Endothelial cell of umbilical vein (primary cell): ENCODE results near the gene ASS1. TPM values are rescaled to one million over a fixed set of nuclear protein-coding genes. Genes with fewer than 3 reads are reported as not detected.

Source experiments
- BruUV-seq: library from RNA; stranded (reverse); fragments of 400-500 nt; replicated peaks from 2 replicates; lab custom pipeline; 2021; lab: Mats Ljungman, UMichigan
- CTCF ChIA-PET: fragments of 300-600, 350-600 bp; sonication (Branson Sonifier 250); formaldehyde crosslinking; loops from one replicate; lab custom pipeline; 2021; ENCODE audit warnings: antibody characterized with exemption, inconsistent platforms; lab: Charles Lee
- POLR2A ChIA-PET: fragments of 300-600, 350-600 bp; sonication (Branson Sonifier 250); formaldehyde crosslinking; loops from one replicate; lab custom pipeline; 2021; ENCODE audit warnings: antibody characterized with exemption, inconsistent platforms; lab: Charles Lee
- DNase-seq: peaks from one replicate; pipeline ENCODE4 v3.0.0-alpha.2; 2011; ENCODE audit warnings: low read depth, low spot score
- FAIRE-seq: peaks from 2 replicates; lab custom pipeline; 2011; peaks lifted over from hg19 to GRCh38; lab: Jason Lieb, UNC
- H2AFZ ChIP-seq: 2 replicates; pipeline ENCODE4 v1.6.0; 2012; ENCODE audit warnings: low read depth, low read length, control low read depth, inconsistent platforms
- H3K27ac ChIP-seq: 2 replicates; pipeline ENCODE4 v1.5.1; 2011; ENCODE audit warnings: low read depth, mild to moderate bottlenecking, control low read depth, low read length, moderate library complexity; ENCODE audit not compliant: insufficient read depth
- H3K27me3 ChIP-seq, 2 experiments: 2 replicates each; pipeline versions ENCODE4 v1.6.0 to v1.6.1; 2011; ENCODE audit warnings: low read length in 2 of 2, mixed read lengths in 1 of 2; ENCODE audit not compliant: control insufficient read depth in 2 of 2, insufficient read depth in 2 of 2
- H3K36me3 ChIP-seq, 2 experiments: 2 replicates in 1 of 2; 3 replicates in 1 of 2; pipeline ENCODE4 v1.5.1; 2011; ENCODE audit warnings: low read length in 2 of 2, mild to moderate bottlenecking in 1 of 2, moderate library complexity in 1 of 2; ENCODE audit not compliant: control insufficient read depth in 2 of 2, insufficient read depth in 2 of 2; ENCODE audit errors: extremely low read depth in 1 of 2
- H3K4me1 ChIP-seq: 3 replicates; pipeline ENCODE4 v1.5.1; 2011; ENCODE audit warnings: mild to moderate bottlenecking, low read length; ENCODE audit not compliant: control insufficient read depth, insufficient read depth; ENCODE audit errors: extremely low read depth
- H3K4me2 ChIP-seq: 2 replicates; pipeline ENCODE4 v1.6.1; 2011; ENCODE audit warnings: low read length, control low read depth, mixed read lengths; ENCODE audit not compliant: insufficient read depth
- H3K4me3 ChIP-seq, 3 experiments: fragments of 200-600 bp in 1 of 3; sonication (generic), shearing (Covaris generic) in 1 of 3; replicated peaks in 1 of 3; 2 replicates each; pipeline ENCODE4 v1.5.1; 2011 to 2016; ENCODE audit warnings: control low read depth in 3 of 3, low read length in 3 of 3, mild to moderate bottlenecking in 2 of 3, inconsistent platforms in 1 of 3, low read depth in 1 of 3, moderate library complexity in 1 of 3; ENCODE audit not compliant: insufficient read depth in 1 of 3
- H3K79me2 ChIP-seq: 2 replicates; pipeline ENCODE4 v1.6.0; 2012; ENCODE audit warnings: low read length, inconsistent platforms; ENCODE audit not compliant: control insufficient read depth, insufficient read depth
- H3K9ac ChIP-seq: replicated peaks from 2 replicates; pipeline ENCODE3; 2011; ENCODE audit warnings: low read length, control low read depth; ENCODE audit not compliant: insufficient read depth; ENCODE audit errors: extremely low read depth
- H3K9me1 ChIP-seq: replicated peaks from 3 replicates; pipeline ENCODE4 v1.6.0; 2011; ENCODE audit warnings: mild to moderate bottlenecking, low read length; ENCODE audit not compliant: control insufficient read depth, insufficient read depth; ENCODE audit errors: extremely low read depth
- H3K9me3 ChIP-seq: replicated peaks from 2 replicates; pipeline ENCODE4 v1.5.1; 2012; ENCODE audit warnings: low read length, inconsistent platforms; ENCODE audit not compliant: control insufficient read depth, insufficient read depth
- H4K20me1 ChIP-seq: replicated peaks from 2 replicates; pipeline ENCODE3; 2011; ENCODE audit warnings: mild to moderate bottlenecking, low read length; ENCODE audit not compliant: control insufficient read depth, insufficient read depth; ENCODE audit errors: extremely low read depth
- EZH2 ChIP-seq: IDR thresholded peaks from 2 replicates; pipeline ENCODE4 v1.6.1; 2012; ENCODE audit warnings: borderline replicate concordance, low read depth, mild to moderate bottlenecking, moderate library complexity, low read length, inconsistent platforms; ENCODE audit not compliant: severe bottlenecking
- FOS ChIP-seq: IDR thresholded peaks from 2 replicates; pipeline ENCODE4 v1.6.1; 2011; ENCODE audit warnings: mild to moderate bottlenecking, low read length, moderate library complexity, borderline replicate concordance; ENCODE audit not compliant: insufficient read depth
- GATA2 ChIP-seq: IDR thresholded peaks from 2 replicates; pipeline ENCODE4 v1.7.0; 2011; ENCODE audit warnings: low read depth, mild to moderate bottlenecking, moderate library complexity, mixed read lengths, low read length; ENCODE audit not compliant: insufficient read length, insufficient read depth
- JUN ChIP-seq: IDR thresholded peaks from 2 replicates; pipeline ENCODE4 v1.6.1; 2011; ENCODE audit warnings: borderline replicate concordance, low read depth; ENCODE audit not compliant: insufficient read length, insufficient read depth
- MAX ChIP-seq: IDR thresholded peaks from 2 replicates; pipeline ENCODE4 v1.6.1; 2011; ENCODE audit not compliant: insufficient read depth, insufficient read length
- MYC ChIP-seq: IDR thresholded peaks from one replicate; pipeline ENCODE4 v1.6.1; 2011; ENCODE audit warnings: mild to moderate bottlenecking, low read depth, low read length
- POLR2A ChIP-seq: IDR thresholded peaks from 2 replicates; pipeline ENCODE4 v1.6.1; 2012; ENCODE audit warnings: low read depth, mild to moderate bottlenecking, control low read depth, low read length
- POLR2AphosphoS5 ChIP-seq: IDR thresholded peaks from 2 replicates; pipeline ENCODE4 v1.6.1; 2012; ENCODE audit warnings: low read depth, mild to moderate bottlenecking, control low read depth, low read length, moderate library complexity; ENCODE audit not compliant: insufficient read depth
- dilution Hi-C: fragments of 300-500 bp; cut with MboI; formaldehyde crosslinking; loops from one replicate; pipeline ENCODE4 v1.15.0; 2019; ENCODE audit warnings: low sequenced_read_pairs; ENCODE audit not compliant: extremely low pct_ligation_motif_present
- intact Hi-C: fragments of 100-400 bp; cut with micrococcal nuclease; formaldehyde crosslinking; loops from one replicate; pipeline ENCODE4 v1.10.0; 2022
- polyA plus RNA-seq, 4 experiments: library from polyadenylated mRNA; depleted of rRNA in 3 of 4; stranded (reverse) in 3 of 4; unstranded in 1 of 4; fragments of >200 nt; gene quantifications; 2 replicates each; pipeline versions ENCODE4 v1.2.1 to v1.2.3, GENCODE V29; 2011 to 2012; ENCODE audit warnings: missing spikeins in 1 of 4
- total RNA-seq: library from RNA; stranded (reverse); gene quantifications from 2 replicates; pipeline ENCODE4 v1.2.3, GENCODE V29; 2021
- TF ChIP-seq, protein P1 (sequence below), 2 donors: IDR thresholded peaks; 1 replicate in 1 of 2; 2 replicates in 1 of 2; pipeline ENCODE4 v1.5.1; 2011; ENCODE audit warnings: low read length in 2 of 2, mild to moderate bottlenecking in 2 of 2, moderate library complexity in 2 of 2, control low read depth in 1 of 2, inconsistent platforms in 1 of 2, low read depth in 1 of 2; ENCODE audit not compliant: insufficient read depth in 1 of 2; ENCODE audit errors: extremely low read depth in 1 of 2

ASS1 gene
- total and polyA plus RNA-seq, 2 donors (not counting 3 experiments of a cell fraction or from before 2014, with no cell fraction given) = 3.6 to 12.4 TPM

DNA sequence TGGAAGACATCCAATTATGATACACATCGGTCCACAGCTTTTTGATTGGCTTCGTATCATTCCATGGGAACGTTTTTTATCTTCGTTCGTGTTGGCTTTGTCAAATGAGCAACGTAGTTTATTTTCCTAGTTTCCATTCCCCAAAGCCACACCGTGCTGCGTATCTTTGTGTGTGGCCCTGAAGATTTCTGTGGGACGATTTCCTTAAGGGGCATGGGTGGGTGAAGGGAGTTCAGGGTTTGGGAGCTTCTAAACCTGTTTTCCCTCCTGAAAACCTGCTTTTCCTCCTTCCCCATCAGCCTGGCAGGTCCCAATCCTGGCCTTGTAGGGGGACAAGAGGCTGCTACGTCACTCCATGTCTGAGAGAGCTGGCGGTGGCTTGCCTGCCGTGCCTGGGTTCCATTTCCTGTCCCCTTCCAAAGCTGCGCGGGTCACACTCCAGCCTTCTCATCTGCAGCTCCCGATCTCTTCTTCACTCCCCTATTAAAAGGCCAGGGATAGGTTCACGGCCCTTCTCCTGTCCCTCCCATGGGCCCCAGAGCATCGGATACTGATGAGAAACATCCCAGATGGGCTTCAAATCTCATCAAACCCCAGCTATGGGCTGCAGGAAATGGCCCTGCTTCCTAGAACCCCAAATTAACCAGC, 23.5 kb upstream of the ASS1 start:
- no peak overlapping the region for H2AFZ ChIP-seq

More for the DNA sequence above, 23.5 kb upstream of the ASS1 start:
- no peak for DNase-seq
- H3K27me3 ChIP-seq = peaks cover 0 to 2% of the 10 kb centered on the region in 2 experiments
- no peaks in the 10 kb centered on the region for H3K9me3 ChIP-seq
- H3K4me2 ChIP-seq = no peak overlapping the region
- dilution Hi-C loops = no loop called here
- H3K36me3 ChIP-seq = no peaks in the 10 kb centered on the region
- peaks cover 2% of the 10 kb centered on the region for H3K4me1 ChIP-seq
- CTCF ChIA-PET = interaction anchor here (1.2 kb wide), 1 partner anchor 34 kb away, joined by 3 read pairs; no protein-coding TSS in a partner anchor
- POLR2A ChIA-PET = no interaction called here
- no peak overlapping the region for H3K9ac ChIP-seq
- H3K4me3 ChIP-seq = no peak overlapping the region
- FAIRE-seq = no peak
- H3K9me1 ChIP-seq = no peaks in the 10 kb centered on the region
- no peaks in the 10 kb centered on the region for H4K20me1 ChIP-seq
- H3K27ac ChIP-seq = no peak overlapping the region
- TF ChIP-seq FOS (no peak), POLR2A (no peak), MYC (no peak), MAX (no peak), JUN (no peak), EZH2 (no peak), GATA2 (no peak), POLR2AphosphoS5 (no peak)
- TF ChIP-seq, protein P1, sequence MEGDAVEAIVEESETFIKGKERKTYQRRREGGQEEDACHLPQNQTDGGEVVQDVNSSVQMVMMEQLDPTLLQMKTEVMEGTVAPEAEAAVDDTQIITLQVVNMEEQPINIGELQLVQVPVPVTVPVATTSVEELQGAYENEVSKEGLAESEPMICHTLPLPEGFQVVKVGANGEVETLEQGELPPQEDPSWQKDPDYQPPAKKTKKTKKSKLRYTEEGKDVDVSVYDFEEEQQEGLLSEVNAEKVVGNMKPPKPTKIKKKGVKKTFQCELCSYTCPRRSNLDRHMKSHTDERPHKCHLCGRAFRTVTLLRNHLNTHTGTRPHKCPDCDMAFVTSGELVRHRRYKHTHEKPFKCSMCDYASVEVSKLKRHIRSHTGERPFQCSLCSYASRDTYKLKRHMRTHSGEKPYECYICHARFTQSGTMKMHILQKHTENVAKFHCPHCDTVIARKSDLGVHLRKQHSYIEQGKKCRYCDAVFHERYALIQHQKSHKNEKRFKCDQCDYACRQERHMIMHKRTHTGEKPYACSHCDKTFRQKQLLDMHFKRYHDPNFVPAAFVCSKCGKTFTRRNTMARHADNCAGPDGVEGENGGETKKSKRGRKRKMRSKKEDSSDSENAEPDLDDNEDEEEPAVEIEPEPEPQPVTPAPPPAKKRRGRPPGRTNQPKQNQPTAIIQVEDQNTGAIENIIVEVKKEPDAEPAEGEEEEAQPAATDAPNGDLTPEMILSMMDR (IDR thresholded peaks at IDR 0.05; ENCODE audit: extremely low read depth in 1 of 2, insufficient read depth in 1 of 2, low read depth in 1 of 2, low read length in 2 of 2) = no peak
- H3K79me2 ChIP-seq = no peaks in the 10 kb centered on the region
- BruUV-seq = no TSS peak
- intact Hi-C loops = no loop called here
